GM06990 (cell line): ENCODE results near the gene G6PD.
"Not testable (repeated sequence)": the region's sequence is repeated elsewhere in the genome, so short reads cannot be mapped to it uniquely, and the experiment has no call there.

ENCODE experiments used
- DNase-seq: peaks from one replicate; pipeline ENCODE4 v3.0.0-alpha.2; 2011; ENCODE audit not compliant: insufficient read length; ENCODE audit errors: extremely low read depth
- H3K27me3 ChIP-seq: replicated peaks from 2 replicates; pipeline ENCODE4 v1.6.0; 2011; ENCODE audit warnings: low read length; ENCODE audit not compliant: control insufficient read depth, insufficient read depth
- H3K36me3 ChIP-seq: 2 replicates; pipeline ENCODE4 v1.5.1; 2011; ENCODE audit warnings: low read length; ENCODE audit not compliant: control insufficient read depth, insufficient read depth
- H3K4me3 ChIP-seq: replicated peaks from 2 replicates; pipeline ENCODE4 v1.5.1; 2011; ENCODE audit warnings: low read depth, mild to moderate bottlenecking, control low read depth, low read length
- TF ChIP-seq, protein P1 (sequence below): IDR thresholded peaks from 2 replicates; pipeline ENCODE4 v1.5.1; 2011; ENCODE audit warnings: low read length, control low read depth, mild to moderate bottlenecking, inconsistent platforms; ENCODE audit not compliant: insufficient read depth, poor library complexity, severe bottlenecking

G6PD gene

DNA sequence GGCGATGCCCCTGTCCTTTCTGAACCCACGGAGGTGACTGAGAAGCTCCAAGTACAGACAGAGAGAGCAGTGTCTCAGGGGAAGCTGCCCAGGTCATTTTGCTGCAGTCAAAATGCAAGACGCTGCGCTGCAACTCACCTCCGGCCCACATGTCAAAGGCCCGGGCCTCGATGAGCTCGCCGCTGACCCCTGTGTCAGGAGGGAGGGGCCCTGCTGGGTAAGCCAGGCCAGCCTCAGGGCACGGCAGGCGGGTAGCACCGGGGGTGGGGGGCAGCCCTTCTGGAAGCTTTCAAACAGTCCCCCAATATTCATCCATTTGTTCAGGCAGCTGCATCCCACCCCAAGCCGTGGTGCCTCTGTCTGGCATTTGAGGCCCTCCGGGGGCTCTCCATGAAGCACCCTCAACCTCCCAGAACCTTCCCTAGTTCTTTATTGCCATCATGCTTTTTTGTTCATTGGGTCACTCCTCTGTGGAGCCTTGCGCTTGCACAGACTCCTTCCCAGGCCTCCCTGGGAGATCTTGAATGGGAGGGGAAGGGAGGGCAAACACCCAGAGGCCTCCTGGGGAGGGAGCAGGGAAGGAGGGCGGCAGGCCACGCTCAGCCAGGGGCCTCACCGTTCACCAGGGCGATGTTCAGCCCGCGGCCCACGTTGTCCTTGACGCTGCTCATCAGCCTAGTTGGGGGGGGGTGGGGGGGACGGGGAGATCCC lies 38.8 kb downstream of the G6PD start:
- TF ChIP-seq, protein P1, sequence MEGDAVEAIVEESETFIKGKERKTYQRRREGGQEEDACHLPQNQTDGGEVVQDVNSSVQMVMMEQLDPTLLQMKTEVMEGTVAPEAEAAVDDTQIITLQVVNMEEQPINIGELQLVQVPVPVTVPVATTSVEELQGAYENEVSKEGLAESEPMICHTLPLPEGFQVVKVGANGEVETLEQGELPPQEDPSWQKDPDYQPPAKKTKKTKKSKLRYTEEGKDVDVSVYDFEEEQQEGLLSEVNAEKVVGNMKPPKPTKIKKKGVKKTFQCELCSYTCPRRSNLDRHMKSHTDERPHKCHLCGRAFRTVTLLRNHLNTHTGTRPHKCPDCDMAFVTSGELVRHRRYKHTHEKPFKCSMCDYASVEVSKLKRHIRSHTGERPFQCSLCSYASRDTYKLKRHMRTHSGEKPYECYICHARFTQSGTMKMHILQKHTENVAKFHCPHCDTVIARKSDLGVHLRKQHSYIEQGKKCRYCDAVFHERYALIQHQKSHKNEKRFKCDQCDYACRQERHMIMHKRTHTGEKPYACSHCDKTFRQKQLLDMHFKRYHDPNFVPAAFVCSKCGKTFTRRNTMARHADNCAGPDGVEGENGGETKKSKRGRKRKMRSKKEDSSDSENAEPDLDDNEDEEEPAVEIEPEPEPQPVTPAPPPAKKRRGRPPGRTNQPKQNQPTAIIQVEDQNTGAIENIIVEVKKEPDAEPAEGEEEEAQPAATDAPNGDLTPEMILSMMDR: no peak
- no peak for DNase-seq
- H3K4me3 ChIP-seq: no peak overlapping the region
- no peaks in the 10 kb centered on the region; the same call in 1 of the 2 replicates for H3K36me3 ChIP-seq
- H3K27me3 ChIP-seq: no peaks in the 10 kb centered on the region

DNA sequence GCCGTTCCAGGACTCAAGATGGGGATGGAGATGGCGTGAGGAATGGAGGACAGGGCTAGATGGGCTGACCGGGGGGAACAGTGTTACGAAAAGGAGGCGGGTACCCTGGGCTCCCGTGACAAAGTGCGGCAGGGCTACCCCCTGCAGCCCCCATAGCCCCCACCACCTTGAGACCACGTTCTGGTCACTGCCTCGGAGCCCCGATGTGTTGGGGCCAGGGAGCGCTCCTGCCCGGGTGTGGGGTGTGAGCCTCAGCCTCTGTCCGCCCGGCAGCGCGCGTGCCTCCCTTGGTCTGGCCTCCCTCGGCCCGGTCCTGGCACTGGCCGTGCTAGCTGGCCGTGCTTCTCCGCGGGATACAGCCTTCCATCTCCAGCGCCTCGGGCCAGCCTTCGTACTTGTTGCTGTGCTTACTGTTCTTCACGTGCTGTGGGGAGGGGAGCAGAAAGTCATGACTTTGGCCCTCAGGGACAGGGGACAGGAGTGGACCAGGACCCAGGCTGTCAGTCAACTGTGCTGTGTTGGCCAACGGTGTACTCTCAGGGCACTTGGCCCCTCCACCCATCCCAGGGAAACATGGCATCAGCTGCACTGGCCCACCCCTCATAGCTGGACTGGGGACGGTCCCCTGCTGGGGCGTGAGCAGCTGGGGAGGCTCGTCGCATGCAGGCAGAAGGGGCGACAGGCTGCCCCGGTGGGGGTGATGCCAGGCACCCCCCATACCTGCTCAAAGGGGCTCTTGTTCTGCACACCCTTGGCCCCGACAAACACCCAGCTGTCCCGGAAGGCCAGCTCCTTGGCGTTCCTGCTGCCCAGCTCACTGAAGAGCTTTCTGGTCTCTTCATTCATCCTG lies 39.9 kb downstream of the G6PD start:
- Histone ChIP-seq H3K27me3 (no peaks in the 10 kb centered on the region), H3K36me3 (no peaks in the 10 kb centered on the region; the same call in 1 of the 2 replicates), H3K4me3 (no peak overlapping the region)
- TF ChIP-seq, protein P1: no peak
- no peak for DNase-seq

DNA sequence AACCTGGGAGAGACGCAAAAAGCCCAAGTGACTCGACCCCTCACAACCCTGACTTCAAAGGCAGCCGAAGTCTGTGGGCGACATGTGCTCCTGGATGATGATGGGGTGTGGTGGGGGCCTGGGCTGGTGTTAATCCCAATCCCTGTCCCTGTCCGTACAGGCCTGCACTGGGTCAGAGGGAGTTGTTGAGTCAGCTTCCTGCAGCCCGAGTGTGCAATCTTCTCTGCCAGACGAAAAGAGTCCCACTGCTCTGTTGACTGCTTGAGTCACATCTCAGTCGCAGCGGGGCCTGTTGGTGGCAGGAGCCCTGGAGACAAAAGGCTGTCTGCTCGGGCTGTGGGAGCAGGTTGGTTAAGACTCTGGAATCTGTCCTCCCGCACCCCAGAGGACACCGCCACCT lies 40.9 kb downstream of the G6PD start:
- no peak for DNase-seq
- TF ChIP-seq, protein P1: no peak
- Histone ChIP-seq H3K36me3 (no peaks in the 10 kb centered on the region; the same call in 1 of the 2 replicates), H3K4me3 (no peak overlapping the region), H3K27me3 (no peaks in the 10 kb centered on the region)

DNA sequence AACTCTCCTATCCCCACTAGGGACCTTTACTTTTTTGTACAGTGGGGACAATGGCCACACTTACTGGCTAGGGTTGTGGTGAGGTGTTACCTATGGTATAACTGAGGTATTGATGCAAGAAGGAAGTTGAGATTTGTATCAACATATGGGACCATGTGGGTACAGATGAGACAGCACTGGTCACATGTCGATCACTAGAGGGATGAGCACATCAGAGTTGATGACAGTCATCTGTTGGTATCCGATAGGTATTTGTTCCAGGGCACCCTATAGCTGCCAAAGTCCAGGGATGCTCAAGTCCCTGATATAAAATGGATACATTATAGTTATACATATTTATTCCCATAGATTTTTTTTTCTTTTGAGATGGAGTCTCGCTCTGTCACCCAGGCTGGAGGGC lies 43.7 kb downstream of the G6PD start:
- Histone ChIP-seq H3K4me3 (no peak overlapping the region), H3K36me3 (no peaks in the 10 kb centered on the region; the same call in 1 of the 2 replicates), H3K27me3 (no peaks in the 10 kb centered on the region)
- TF ChIP-seq, protein P1: no peak
- no peak for DNase-seq

DNA sequence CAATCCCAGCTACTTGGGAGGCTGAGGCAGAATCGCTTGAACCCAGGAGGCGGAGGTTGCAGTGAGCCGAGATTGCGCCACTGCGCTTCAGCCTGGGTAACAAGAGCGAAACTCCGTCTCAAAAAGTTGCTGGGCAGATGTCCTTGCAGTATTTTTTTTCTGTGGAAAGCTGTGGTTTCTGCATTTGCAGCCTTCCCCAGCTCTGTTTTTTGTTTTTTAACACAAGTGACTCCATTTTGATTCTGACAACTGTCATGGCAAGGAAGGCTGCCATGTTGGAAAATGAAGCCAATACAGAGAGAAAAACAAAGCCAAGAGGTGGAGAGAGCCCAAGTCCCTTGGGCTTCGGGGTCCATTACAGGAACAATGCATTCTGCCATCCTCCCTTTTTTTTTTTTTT lies 44.5 kb downstream of the G6PD start:
- TF ChIP-seq, protein P1: no peak
- no peaks in the 10 kb centered on the region for H3K27me3 ChIP-seq
- H3K4me3 ChIP-seq: no peak overlapping the region
- no peak for DNase-seq
- no peaks in the 10 kb centered on the region; the same call in 1 of the 2 replicates for H3K36me3 ChIP-seq

DNA sequence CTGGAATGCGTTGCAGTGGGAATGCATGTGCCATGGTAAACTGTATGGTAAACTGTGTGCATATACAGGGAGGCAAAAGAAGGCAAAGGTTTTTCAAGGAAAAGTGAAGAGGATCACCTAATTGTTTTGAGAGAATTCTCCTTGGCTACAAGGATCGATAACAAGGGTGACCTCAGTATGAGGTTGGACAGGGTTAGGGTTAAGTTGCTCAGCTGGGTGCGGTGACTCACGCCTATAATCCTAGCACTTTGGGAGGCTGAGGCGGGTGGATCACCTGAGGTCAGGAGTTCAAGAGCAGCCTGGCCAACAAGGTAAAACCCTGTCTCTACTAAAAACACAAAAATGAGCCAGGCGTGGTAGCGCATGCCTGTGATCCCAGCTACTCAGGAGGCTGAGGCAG lies 45.2 kb downstream of the G6PD start:
- not testable (repeated sequence) for H3K27me3 ChIP-seq, DNase-seq, H3K4me3 ChIP-seq, H3K36me3 ChIP-seq

DNA sequence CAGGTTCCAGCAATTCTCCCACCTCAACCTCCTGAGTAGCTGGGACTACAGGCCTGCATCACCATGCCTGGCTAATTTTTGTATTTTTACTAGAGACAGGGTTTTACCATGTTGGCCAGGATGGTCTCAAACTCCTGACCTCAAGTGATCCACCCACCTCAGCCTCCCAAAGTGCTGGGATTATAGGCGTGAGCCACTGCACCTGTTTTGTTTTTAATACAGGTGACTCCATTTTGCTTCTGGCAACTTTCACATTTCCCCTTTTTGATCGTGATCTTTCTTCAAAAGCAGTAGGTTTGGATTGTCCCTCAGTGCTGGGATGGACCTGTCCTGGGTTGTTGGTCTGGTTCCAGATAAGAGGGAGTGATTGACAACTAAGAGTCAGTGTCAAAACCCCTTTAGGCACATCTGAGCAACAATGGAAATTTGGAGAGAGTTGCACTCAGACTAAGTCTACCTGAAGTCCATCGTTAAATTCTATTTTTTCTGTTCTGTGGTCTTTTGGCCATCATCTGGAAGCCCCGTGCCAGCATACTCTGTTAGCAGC lies 50.0 kb downstream of the G6PD start:
- H3K36me3 ChIP-seq, H3K4me3 ChIP-seq, H3K27me3 ChIP-seq, DNase-seq: not testable (repeated sequence)
